Measurements from ENCODE around the gene PYROXD2. TPM values are rescaled to one million over a fixed set of nuclear protein-coding genes. Genes with fewer than 3 reads are reported as not detected.

The PYROXD2 gene
- polyA plus RNA-seq, 6 donors from 2014 or later, result 0.35 to 4.2 (median 1.6) TPM; not detected in 1

DNA sequence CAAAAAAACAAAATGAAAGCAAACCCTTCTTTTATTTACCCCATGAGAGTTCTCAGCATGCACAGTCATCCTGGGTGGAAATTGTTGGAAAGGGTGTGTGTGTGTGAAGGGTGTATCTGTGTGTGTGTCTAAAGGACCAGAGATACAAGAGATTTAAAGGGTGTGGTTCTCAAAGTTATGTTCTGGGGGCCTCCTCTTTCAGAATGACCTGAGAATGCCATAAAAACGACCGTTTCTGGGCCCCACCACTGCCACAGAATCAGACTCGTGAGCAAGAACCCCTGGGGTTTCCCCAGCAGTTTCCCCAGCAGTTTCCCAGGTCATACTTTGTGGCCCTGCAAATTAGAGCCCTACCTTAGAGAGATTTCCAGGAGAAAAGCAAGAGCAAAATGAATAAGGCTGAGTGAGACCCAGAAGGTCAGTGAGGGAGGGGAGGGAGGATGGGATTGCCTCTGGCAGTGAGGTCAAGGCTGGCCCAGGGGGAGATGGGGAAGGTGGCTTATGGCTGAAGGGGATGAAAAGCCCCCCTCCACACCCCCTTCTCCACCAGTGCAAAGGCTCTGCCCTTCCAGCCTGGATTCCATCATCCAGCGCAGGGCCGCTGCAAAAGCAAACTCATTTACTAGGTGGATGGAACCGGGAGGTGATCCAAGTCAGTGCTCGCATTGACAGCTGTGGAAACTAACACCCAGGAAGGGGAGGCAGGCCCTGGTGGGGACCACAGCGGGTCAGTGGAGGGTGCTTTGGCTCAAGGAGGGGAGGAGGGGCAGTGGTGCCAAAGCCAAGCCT is 10.2 kb downstream of the PYROXD2 start:
- peaks cover 0 to 15% of the 10 kb centered on the region in 2 donors for H3K36me3 Mint-ChIP-seq
- H3K27ac Mint-ChIP-seq, result peak overlapping the region in 3 of 6 donors; percentile 60 to 74 (median 66)
- H3K27me3 Mint-ChIP-seq, result no peaks in the 10 kb centered on the region
- H3K4me1 Mint-ChIP-seq, result peaks cover 0 to 4% (median 4%) of the 10 kb centered on the region in 3 donors
- no peak for DNase-seq
- no peaks in the 10 kb centered on the region for H3K9me3 Mint-ChIP-seq
- ATAC-seq (ENCODE audit: low read depth in 2 of 2), result no peak
- H3K4me3 Mint-ChIP-seq, result no peak overlapping the region

DNA sequence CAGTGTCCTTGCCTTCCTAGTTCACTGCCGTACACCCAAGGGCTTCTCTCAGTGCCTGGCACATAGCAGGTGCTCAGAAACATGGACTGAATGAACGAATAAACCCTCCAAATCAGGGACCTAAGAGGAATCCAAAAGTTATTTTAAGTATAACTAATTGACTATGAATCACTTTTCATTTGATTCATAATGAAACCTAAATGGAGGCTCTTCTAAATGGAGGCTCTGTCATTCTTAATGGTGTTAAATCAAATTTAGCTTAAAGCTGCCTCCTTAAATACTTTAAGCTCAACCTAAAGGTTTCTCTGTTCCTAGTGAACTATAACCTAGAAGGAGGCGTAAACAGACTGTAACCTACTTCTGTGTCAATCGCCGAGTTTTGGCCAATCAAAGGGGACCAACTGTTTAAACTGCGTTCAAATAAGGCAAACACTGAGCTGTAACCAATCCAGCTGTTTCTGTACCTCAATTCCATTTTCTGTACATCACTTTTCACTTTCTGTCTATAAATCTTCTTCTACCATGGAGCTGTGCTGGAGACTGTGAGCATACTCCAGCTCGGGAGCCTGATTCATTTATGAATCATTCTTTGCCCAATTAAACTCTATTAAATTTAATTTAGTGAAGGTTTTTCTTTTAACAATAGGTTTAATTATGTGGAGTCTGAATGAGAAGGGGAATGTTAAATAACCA is 11.0 kb downstream of the PYROXD2 start:
- no peak for DNase-seq
- H3K27ac Mint-ChIP-seq, result no peak overlapping the region

DNA sequence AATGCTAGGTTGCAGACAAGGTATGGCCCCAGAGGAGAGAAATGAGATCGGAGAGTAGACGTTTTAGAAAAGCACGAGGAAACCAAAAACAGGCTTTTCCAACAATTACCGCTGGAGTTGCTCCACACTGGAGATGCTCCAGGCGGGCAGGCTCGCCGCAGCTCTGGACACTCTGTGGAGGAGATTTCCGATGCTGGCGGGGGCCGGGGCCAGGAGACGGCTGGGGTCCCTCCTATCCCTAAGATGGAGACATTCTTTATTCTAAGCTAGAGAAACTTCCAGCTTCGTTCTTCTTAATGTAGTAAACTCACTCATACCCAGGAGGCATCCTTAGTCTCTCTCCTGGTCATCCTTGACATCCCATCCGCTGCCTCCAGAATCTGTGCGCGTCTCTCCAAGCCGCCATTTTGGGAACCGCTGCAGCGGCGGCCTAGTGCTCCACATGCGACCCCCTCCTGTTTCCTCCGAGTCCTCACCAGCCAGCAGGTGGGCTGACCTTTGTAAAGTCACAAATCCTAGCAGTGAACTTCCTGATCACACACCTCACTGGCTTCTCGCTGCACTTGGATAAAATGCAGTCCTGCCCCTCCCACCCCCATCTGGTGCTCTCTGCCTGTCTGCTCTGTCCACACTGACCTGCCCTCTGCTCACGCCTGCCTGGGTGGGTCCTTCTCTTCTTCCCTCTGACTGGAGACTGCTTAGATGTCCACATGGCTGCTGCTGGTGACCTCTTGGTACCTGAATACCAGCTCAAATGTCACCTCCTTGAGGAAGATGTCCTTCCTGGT is 11.9 kb downstream of the PYROXD2 start:
- ATAC-seq (ENCODE audit: low read depth in 2 of 2) (no peak), DNase-seq (no peak)
- Mint-ChIP-seq H3K36me3 (peaks cover 0 to 15% of the 10 kb centered on the region in 2 donors), H3K27me3 (no peaks in the 10 kb centered on the region), H3K4me3 (no peak overlapping the region), H3K27ac (peak overlapping the region in 2 of 6 donors; percentile 26 to 74), H3K4me1 (peaks cover 0 to 2% (median 0%) of the 10 kb centered on the region in 3 donors), H3K9me3 (no peaks in the 10 kb centered on the region)

More for the DNA sequence above, 11.0 kb downstream of the PYROXD2 start:
- no peak for ATAC-seq (ENCODE audit: low read depth in 2 of 2)
- Mint-ChIP-seq H3K27me3 (no peaks in the 10 kb centered on the region), H3K9me3 (no peaks in the 10 kb centered on the region), H3K4me1 (peaks cover 0 to 4% (median 0%) of the 10 kb centered on the region in 3 donors), H3K36me3 (peaks cover 0 to 15% of the 10 kb centered on the region in 2 donors), H3K4me3 (no peak overlapping the region)

DNA sequence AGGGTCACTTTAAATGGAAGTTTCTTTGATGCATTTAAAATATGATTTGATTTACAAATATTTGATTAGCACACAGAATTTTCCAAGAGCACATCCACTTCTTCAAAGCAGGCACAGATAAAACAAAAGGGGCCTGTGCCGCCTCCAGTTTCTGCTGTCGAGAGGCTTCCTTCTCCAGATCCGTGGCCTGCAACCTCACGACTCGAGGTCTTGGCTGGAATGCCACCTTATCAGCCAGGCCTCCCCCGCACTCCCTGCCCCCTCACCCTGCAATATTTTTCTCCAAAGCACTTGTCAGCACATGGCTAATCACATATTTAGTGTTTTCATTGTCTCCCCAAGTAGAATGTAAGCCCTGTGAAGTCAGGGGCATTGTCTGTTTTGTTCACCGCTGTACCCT is 12.5 kb downstream of the PYROXD2 start:
- no peaks in the 10 kb centered on the region for H3K4me1 Mint-ChIP-seq
- H3K27me3 Mint-ChIP-seq, result no peaks in the 10 kb centered on the region
- ATAC-seq (ENCODE audit: low read depth in 2 of 2) (no peak), DNase-seq (no peak)
- H3K9me3 Mint-ChIP-seq, result no peaks in the 10 kb centered on the region
- H3K36me3 Mint-ChIP-seq, result peaks cover 0 to 15% of the 10 kb centered on the region in 2 donors
- no peak overlapping the region for H3K4me3 Mint-ChIP-seq
- peak overlapping the region in 2 of 6 donors; percentile 26 to 74 for H3K27ac Mint-ChIP-seq

DNA sequence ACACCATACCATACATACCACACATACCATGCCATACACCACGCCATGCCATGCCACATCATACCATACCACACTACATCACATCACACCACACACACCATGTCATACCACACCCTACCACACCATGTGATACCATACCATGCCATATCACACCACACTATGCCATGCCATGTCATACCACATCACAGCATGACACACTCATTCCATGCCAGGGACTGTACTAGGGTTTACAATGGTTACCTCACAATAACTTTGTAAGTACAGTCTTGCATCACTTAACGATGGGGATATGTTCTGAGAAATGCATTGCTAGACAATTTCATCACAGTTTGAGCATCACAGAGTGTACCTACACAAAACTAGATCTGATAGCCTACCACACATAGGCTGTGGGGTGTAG is 14.5 kb downstream of the PYROXD2 start:
- Mint-ChIP-seq H3K36me3 (peaks cover 12 to 23% of the 10 kb centered on the region in 2 donors), H3K4me1 (no peaks in the 10 kb centered on the region), H3K27ac (peak overlapping the region in 1 of 6 donors; percentile 55), H3K27me3 (no peaks in the 10 kb centered on the region), H3K4me3 (peak overlapping the region in 1 of 8 donors; percentile 25), H3K9me3 (no peaks in the 10 kb centered on the region)
- no peak for ATAC-seq (ENCODE audit: low read depth in 2 of 2)
- no peak for DNase-seq

DNA sequence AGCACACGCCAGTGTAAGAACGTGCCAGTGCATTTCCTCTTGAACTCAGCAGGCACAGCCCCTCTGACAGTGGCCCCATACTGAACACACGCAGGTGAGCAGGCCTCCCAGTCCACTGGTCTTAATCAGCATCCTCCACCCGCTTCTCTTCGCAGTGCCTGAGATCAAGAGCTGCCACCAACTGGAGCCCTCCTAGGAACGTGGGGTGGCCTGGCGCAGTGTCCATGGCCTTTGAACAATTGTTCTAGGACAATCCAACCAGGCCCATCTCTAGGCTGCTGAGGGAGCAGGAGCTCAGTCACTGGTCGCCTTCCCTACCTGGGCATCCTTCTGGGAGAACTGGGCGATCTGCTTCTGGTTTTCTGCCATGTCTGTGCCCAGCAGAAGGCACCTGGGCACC is 15.2 kb downstream of the PYROXD2 start:
- H3K4me1 Mint-ChIP-seq, result no peaks in the 10 kb centered on the region
- ATAC-seq (ENCODE audit: low read depth in 2 of 2), result no peak
- peaks cover 12 to 23% of the 10 kb centered on the region in 2 donors for H3K36me3 Mint-ChIP-seq
- H3K4me3 Mint-ChIP-seq, result peak overlapping the region in 1 of 8 donors; percentile 49
- H3K9me3 Mint-ChIP-seq, result no peaks in the 10 kb centered on the region
- no peak for DNase-seq
- no peaks in the 10 kb centered on the region for H3K27me3 Mint-ChIP-seq
- H3K27ac Mint-ChIP-seq, result no peak overlapping the region

DNA sequence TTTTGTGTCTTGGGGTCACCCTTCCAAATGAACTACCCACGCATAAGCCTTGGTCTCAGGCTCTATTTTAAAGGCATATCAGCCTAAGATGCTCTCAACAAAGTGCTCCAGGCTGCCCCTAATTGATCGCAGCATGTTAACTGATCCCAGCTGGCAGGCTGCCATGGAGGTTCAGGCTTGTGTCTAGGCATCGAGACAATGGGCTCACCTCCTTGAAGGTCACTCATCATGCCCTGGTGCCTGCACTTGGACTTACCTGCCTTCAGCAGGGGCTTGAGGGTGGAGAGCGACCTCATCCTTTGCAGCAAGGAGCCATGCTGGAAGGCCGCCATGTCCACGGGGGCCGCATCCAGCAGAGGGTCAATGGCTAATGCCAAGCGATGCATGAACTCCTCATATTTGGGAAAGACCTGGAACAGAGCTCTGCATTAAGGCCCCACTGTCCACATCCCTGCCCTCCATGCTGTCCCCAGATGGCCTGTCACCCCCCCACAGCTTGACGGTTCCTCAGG is 17.8 kb downstream of the PYROXD2 start:
- ATAC-seq (ENCODE audit: low read depth in 2 of 2) (no peak), DNase-seq (no peak)
- no peak overlapping the region for H3K4me3 Mint-ChIP-seq
- peaks cover 12 to 23% of the 10 kb centered on the region in 2 donors for H3K36me3 Mint-ChIP-seq
- peaks cover 0 to 11% (median under 1%) of the 10 kb centered on the region in 3 donors for H3K4me1 Mint-ChIP-seq
- peaks cover 0 to 6% (median 0%) of the 10 kb centered on the region in 3 donors for H3K27me3 Mint-ChIP-seq
- H3K9me3 Mint-ChIP-seq, result no peaks in the 10 kb centered on the region
- peak overlapping the region in 1 of 6 donors; percentile 7 for H3K27ac Mint-ChIP-seq

DNA sequence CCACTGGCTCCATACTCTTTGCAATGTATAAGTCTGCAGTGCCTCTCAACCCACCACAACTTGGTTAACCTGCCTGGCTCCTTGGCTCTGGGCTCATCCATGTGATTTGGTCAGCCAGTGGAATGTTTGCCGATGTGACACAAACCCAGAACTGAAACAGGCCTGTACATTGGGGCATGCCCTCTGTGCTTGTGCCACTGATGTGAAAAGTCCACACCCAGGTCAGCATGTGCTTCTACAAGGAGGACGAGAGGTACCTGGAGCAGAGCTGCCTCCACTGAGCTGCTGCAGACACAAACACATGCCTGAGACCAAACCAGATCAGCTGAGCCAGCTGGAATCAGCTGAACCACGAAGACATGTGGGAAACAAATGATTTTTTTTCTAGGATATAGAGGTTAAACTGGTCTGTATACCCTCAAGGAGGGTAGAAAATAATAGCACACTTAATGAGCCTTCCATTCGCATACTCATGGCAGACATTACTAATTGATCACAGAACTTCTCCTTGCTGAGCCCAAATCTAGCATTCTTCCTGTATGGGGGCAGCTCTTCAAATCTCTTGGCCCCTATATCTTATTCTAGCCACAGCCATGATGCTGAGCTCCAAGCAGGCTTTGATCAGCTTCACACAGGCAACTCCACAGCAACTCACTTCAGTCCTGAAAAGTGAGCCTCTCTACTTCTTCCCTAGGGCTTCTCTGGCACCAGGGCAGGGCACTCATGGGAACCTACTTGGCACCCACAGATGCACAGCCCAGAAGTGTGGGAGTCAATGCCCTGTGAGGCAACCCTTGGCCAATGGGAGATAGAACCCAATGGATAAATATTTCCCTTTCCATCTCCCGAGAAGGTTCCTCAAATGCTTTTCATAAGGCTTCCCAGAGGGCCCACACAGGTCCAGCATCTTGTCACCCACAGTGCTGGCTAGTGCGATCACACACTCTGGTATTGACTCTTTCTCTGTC is 18.6 kb downstream of the PYROXD2 start:
- peaks cover 0 to 6% (median 0%) of the 10 kb centered on the region in 3 donors for H3K27me3 Mint-ChIP-seq
- DNase-seq (no peak), ATAC-seq (ENCODE audit: low read depth in 2 of 2) (no peak)
- H3K9me3 Mint-ChIP-seq, result no peaks in the 10 kb centered on the region
- peak overlapping the region in 1 of 6 donors; percentile 84 for H3K27ac Mint-ChIP-seq
- peaks cover 12 to 23% of the 10 kb centered on the region in 2 donors for H3K36me3 Mint-ChIP-seq
- H3K4me1 Mint-ChIP-seq, result peaks cover 4 to 14% (median 7%) of the 10 kb centered on the region in 3 donors
- H3K4me3 Mint-ChIP-seq, result no peak overlapping the region

DNA sequence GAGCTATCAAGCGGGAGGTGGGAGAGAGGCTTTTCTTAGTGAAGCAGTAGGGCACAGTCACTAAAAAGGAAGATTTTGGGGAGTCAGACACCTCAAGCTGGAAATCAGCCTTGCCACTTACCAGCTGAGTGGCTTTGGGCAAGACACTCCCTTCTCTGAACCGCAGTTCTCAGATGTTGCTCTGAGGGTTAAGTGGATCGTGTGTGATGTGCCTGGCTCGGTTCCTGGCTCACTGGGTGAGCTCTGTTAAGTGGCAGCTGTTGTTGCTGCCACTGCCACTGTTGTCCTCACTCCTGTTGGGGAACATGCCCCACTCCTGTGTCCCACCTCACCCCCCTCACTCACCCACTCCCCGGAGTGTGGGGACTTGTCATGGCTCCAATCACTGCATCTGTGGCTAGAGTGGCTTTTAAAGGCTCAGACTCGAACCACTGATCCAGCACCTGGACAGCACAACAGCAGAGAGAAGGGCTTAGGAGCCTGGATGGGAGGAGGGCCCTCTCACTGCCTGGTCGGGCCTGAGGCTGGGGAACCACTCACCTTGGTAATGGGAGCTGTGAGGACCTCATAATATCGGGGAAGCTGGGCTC is 20.0 kb downstream of the PYROXD2 start:
- peaks cover 10 to 19% (median 18%) of the 10 kb centered on the region in 3 donors for H3K4me1 Mint-ChIP-seq
- peak overlapping the region in 2 of 6 donors; percentile 9 to 39 for H3K27ac Mint-ChIP-seq
- no peak overlapping the region for H3K4me3 Mint-ChIP-seq
- peaks cover 12 to 23% of the 10 kb centered on the region in 2 donors for H3K36me3 Mint-ChIP-seq
- H3K27me3 Mint-ChIP-seq, result peaks cover 0 to 6% (median 0%) of the 10 kb centered on the region in 3 donors
- no peak for ATAC-seq (ENCODE audit: low read depth in 2 of 2)
- DNase-seq, result no peak
- H3K9me3 Mint-ChIP-seq, result no peaks in the 10 kb centered on the region

DNA sequence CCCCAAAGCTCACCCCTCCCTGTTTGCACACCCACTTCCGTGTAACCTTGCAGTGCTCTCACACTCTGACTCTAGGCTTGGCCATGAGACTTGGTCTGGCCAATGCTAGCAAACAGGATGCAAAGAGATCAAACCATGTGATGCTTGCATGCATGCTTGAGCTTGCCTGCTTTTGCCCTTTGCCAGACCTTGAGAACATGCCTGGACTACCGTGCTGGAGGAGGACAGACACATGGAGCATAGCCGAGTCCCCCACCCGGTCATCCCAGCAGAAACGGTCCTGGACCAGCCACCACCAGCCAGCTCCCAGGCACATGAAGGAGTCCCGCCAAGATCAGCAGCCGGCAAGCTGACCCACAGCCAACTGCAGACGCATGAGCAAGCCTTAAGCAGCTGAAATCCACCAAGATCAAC is 23.4 kb downstream of the PYROXD2 start:
- no peak for ATAC-seq (ENCODE audit: low read depth in 2 of 2)
- Mint-ChIP-seq H3K27ac (no peak overlapping the region), H3K36me3 (peaks cover 13 to 15% of the 10 kb centered on the region in 2 donors), H3K9me3 (peaks cover 0 to 3% (median 0%) of the 10 kb centered on the region in 7 donors), H3K4me1 (peaks cover 16 to 19% (median 18%) of the 10 kb centered on the region in 3 donors), H3K27me3 (peaks cover 0 to 6% (median 0%) of the 10 kb centered on the region in 3 donors), H3K4me3 (peak overlapping the region in 2 of 8 donors; percentile 12 to 15)
- no peak for DNase-seq

DNA sequence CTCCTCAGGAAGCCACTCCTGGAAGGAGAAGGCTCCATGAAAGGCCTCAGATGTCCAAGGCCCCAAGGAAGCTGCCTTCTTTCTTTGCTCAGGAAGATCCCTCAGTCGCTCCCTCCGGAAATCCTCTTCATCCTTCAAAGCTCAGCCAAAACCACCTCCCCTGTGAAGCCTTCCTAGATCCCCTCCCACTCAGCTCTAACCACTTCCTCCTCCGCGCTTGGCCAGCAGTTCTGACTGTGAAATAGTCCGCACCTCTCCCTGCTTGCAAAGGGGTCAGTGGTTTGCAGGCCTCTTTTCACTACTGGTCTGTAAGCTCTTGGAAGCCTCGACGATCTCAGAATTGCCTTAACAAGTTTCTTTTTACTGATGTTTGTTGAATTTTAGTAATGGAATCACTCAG is 23.9 kb downstream of the PYROXD2 start:
- Mint-ChIP-seq H3K4me1 (peaks cover 16 to 19% (median 18%) of the 10 kb centered on the region in 3 donors), H3K9me3 (peaks cover 0 to 3% (median 0%) of the 10 kb centered on the region in 7 donors), H3K36me3 (peaks cover 10 to 15% of the 10 kb centered on the region in 2 donors), H3K4me3 (peak overlapping the region in 2 of 8 donors; percentile 12 to 15), H3K27me3 (peaks cover 0 to 6% (median 0%) of the 10 kb centered on the region in 3 donors), H3K27ac (peak overlapping the region in 2 of 6 donors; percentile 21 to 89)
- DNase-seq (no peak), ATAC-seq (ENCODE audit: low read depth in 2 of 2) (no peak)

Data from naive B cell (primary cell).